Natural killer cell (primary cell): Measurements from ENCODE around the gene ENO2. TPM values are rescaled to one million over a fixed set of nuclear protein-coding genes. Genes with fewer than 3 reads are reported as not detected.

ENCODE experiments used
- ATAC-seq, 3 donors: fragments of 150-1000 bp in 2 of 3; fragments of 200-7000 bp in 1 of 3; cut with Tn5 transposase; 1 replicate in 1 of 3; 2 replicates in 2 of 3; pipeline ENCODE4 v1.10.0; 2021; ENCODE audit warnings: mild to moderate bottlenecking in 2 of 3, moderate library complexity in 2 of 3
- DNase-seq, 2 donors: peaks; one replicate each; pipeline versions ENCODE4 v3.0.0 to v3.0.0-alpha.2; 2013 to 2021; ENCODE audit warnings: mixed read lengths in 1 of 2
- H3K27ac ChIP-seq: one replicate; pipeline ENCODE4 v1.5.1; 2013; ENCODE audit warnings: mild to moderate bottlenecking, low read length
- H3K27me3 ChIP-seq: one replicate; pipeline ENCODE4 v1.6.1; 2013; ENCODE audit warnings: low read length; ENCODE audit not compliant: control insufficient read depth, insufficient read depth
- H3K36me3 ChIP-seq: one replicate; pipeline ENCODE4 v1.6.1; 2013; ENCODE audit warnings: low read length; ENCODE audit not compliant: control insufficient read depth, insufficient read depth
- H3K4me1 ChIP-seq: one replicate; pipeline ENCODE4 v1.6.1; 2013; ENCODE audit warnings: low read length; ENCODE audit not compliant: control insufficient read depth, insufficient read depth
- H3K4me3 ChIP-seq: one replicate; pipeline ENCODE4 v1.5.1; 2013; ENCODE audit warnings: low read length
- H3K9me3 ChIP-seq: one replicate; pipeline ENCODE4 v1.6.1; 2013; ENCODE audit warnings: low read length; ENCODE audit not compliant: control insufficient read depth, insufficient read depth
- H3K27ac Mint-ChIP-seq, 2 donors: one replicate each; pipeline ENCODE4 v1.8.0; 2022; ENCODE audit warnings: mild to moderate bottlenecking in 2 of 2, mixed read lengths in 2 of 2, moderate library complexity in 1 of 2
- H3K27me3 Mint-ChIP-seq, 2 donors: one replicate each; pipeline ENCODE4 v1.8.0; 2022; ENCODE audit warnings: low read depth in 2 of 2, mixed read lengths in 2 of 2
- H3K36me3 Mint-ChIP-seq: one replicate; pipeline ENCODE4 v1.8.0; 2022; ENCODE audit warnings: mixed read lengths
- H3K4me1 Mint-ChIP-seq, 2 donors: one replicate each; pipeline ENCODE4 v1.8.0; 2022; ENCODE audit warnings: mixed read lengths in 2 of 2
- H3K4me3 Mint-ChIP-seq: one replicate; pipeline ENCODE4 v1.8.0; 2022; ENCODE audit warnings: mild to moderate bottlenecking, moderate library complexity, mixed read lengths
- H3K9me3 Mint-ChIP-seq, 2 donors: one replicate each; pipeline ENCODE4 v1.8.0; 2022; ENCODE audit warnings: mixed read lengths in 2 of 2
- CTCF ChIP-seq: fragments of 200-600 bp; IDR thresholded peaks from one replicate; pipeline ENCODE4 v1.8.0; 2022; ENCODE audit warnings: antibody characterized with exemption
- WGBS: methylation state at CpG from one replicate; pipeline ENCODE4 v1.1.7; 2013; ENCODE audit warnings: missing lambda C conversion rate; ENCODE audit not compliant: insufficient coverage; 5-methylcytosine and 5-hydroxymethylcytosine counted together
- intact Hi-C: fragments of 100-400 bp; cut with micrococcal nuclease; formaldehyde crosslinking; loops from one replicate; pipeline ENCODE4 v1.14.2; 2022
- total RNA-seq, 4 donors: library from RNA; stranded (reverse); fragments of 120-200 nt in 1 of 4; gene quantifications; one replicate each; pipeline versions ENCODE4 v1.2.3 to v1.2.4, GENCODE V29; 2013 to 2022

ENO2 gene
- total RNA-seq, 3 donors from 2014 or later (not counting 1 experiment from before 2014, with no cell fraction given), result 21.6 to 30.8 (median 23.1) TPM

DNA sequence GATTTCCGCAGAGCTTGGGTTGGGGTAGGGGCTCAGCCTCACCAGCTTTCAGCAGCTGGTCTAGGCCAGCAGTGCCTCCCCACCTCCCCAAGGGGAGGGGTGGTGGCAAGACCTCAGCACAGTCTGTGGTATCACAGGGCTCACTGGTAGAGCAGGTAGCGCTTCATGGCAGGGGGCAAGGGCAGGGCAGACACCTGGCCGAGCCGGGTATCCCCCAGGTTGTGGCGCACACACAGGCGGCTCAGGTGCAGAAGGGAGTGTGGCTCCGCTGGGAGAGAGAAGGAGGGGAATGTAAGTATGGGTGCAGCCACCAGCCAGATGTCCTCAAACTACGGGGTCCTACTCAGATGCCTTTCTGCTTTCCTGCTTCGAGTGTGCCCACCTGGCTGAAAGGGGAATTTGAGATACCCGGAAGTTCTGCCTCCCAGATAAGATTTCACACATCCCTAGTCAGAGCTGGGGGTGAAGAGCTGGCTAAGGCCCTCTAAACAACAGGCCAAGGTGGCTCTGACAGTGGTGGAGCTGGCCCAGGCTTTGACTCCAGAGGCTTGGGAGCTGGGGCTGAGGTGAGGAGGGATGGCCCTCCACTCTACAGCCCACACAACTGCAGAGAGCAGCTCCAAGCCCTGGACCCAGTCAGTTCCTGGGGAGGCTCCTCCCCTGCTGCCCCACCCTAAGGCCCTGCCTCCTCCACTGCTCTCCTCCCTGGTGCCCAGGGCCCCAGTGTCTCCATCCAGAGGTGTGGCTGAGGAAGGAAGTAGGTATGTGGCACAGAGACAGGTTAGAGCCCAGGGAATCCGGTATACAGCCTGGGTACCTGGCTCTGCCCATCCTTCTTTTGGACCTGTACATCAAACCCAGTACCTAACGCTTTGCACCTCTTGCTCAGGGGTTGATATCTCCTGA, 43.1 kb upstream of the ENO2 start:
- no peaks in the 10 kb centered on the region for H3K9me3 Mint-ChIP-seq
- 75% methylated on average over 11 of the region's 12 CpGs for WGBS

DNA sequence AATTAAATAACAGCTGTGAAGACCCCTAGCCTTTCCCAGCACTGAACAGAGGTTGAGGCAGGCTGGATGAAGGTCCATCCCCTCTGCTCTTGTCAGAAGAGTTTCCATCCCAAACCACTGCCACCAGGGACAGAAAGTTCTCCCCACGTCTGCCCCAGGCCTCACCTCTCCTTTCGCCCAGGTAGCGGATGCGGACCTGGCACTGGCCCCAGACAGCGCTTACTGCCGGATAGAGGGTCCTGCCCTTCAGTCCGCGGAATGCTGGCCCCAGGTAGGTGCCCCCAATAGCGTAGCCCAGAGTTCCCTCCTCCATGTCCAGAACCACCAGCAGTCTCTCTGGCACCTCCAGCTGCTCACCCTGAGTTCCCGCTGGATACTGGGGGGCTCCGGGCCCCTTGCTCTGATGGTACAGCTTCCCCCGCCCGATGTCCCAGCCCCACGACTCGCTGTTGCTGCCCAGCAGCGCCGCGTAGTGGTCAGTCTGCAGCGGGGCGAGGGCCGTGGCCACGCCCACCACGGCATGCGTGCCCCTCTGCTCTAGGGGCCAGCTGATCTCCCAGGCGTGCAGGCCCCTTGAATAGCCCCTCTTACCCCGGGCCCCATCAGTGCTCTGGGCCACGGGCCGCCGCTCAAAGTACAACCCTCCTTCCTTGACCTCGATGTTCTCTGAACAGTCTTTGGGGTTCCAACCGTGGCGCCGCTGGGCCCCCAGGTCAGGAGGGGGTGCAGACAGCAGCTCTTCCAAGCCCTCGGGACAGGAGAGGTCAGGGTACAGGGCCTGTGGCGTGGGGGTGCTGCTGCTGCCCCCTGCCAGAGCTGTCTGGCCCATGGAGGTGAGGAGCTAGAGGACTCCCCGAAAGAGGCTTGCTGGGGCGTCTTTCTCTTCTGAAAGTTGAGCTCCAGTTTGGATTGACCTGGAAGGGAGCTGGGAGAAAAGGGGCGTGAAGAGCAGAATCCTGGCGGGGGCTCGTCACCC, 42.0 kb upstream of the ENO2 start:
- H3K9me3 Mint-ChIP-seq, result no peaks in the 10 kb centered on the region
- H3K27ac Mint-ChIP-seq, result peak overlapping the region; percentile 87 to 94

More for the DNA sequence above, 43.1 kb upstream of the ENO2 start:
- Histone ChIP-seq H3K36me3 (peaks cover 19% of the 10 kb centered on the region), H3K9me3 (no peaks in the 10 kb centered on the region), H3K4me3 (no peak overlapping the region), H3K27ac (peak overlapping the region; percentile 4), H3K27me3 (no peaks in the 10 kb centered on the region), H3K4me1 (peaks cover 62% of the 10 kb centered on the region)
- DNase-seq (peak in 1 of 2 donors; percentile 49), ATAC-seq (no peak)
- TF ChIP-seq CTCF, result no peak
- no peaks in the 10 kb centered on the region for H3K36me3 Mint-ChIP-seq
- H3K27ac Mint-ChIP-seq, result peak overlapping the region; percentile 87 to 94
- H3K4me1 Mint-ChIP-seq, result peaks cover 44 to 64% of the 10 kb centered on the region in 2 donors
- intact Hi-C loops, result no loop called here
- H3K4me3 Mint-ChIP-seq, result peak overlapping the region; percentile 93
- no peaks in the 10 kb centered on the region for H3K27me3 Mint-ChIP-seq

More for the DNA sequence above, 42.0 kb upstream of the ENO2 start:
- Mint-ChIP-seq H3K27me3 (no peaks in the 10 kb centered on the region), H3K4me1 (peaks cover 44 to 61% of the 10 kb centered on the region in 2 donors), H3K4me3 (peak overlapping the region; percentile 93), H3K36me3 (no peaks in the 10 kb centered on the region)
- ATAC-seq (peak; percentile 47 to 65 (median 48)), DNase-seq (peak; percentile 89 to 93)
- Histone ChIP-seq H3K27ac (peak overlapping the region; percentile 63), H3K27me3 (no peaks in the 10 kb centered on the region), H3K4me3 (peak overlapping the region; percentile 81), H3K4me1 (peaks cover 54% of the 10 kb centered on the region), H3K36me3 (peaks cover 19% of the 10 kb centered on the region), H3K9me3 (no peaks in the 10 kb centered on the region)
- TF ChIP-seq CTCF, result peak; percentile 93
- intact Hi-C loops, result loop anchor here (1.0 to 2.0 kb wide), 8 partner anchors 19 to 146 kb away; partner anchors contain the start of genes EMG1, ENO2, LPCAT3 and LRRC23
- 3% methylated on average over 40 of the region's 40 CpGs for WGBS
